Measurements from ENCODE around the gene ZNF317.

ZNF317 gene

GRCh38 chr19:9148697-9149096 lies 8.5 kb downstream of the ZNF317 start:
- H3K4me3 ChIP-seq (ENCODE audit: low read length) = no peak overlapping the region
- no peaks in the 10 kb centered on the region for H3K4me1 ChIP-seq (ENCODE audit: control insufficient read depth, insufficient read depth, low read length)
- H3K27me3 ChIP-seq (ENCODE audit: control insufficient read depth, insufficient read depth, low read length) = no peaks in the 10 kb centered on the region
- H3K36me3 ChIP-seq (ENCODE audit: control insufficient read depth, insufficient read depth, low read length) = peaks cover 3% of the 10 kb centered on the region
- H3K27ac ChIP-seq (ENCODE audit: low read depth, low read length) = no peak overlapping the region
- H3K9ac ChIP-seq (ENCODE audit: low read length) = no peak overlapping the region

GRCh38 chr19:9149997-9150396 lies 9.8 kb downstream of the ZNF317 start:
- H3K27me3 ChIP-seq (ENCODE audit: control insufficient read depth, insufficient read depth, low read length) = no peaks in the 10 kb centered on the region
- H3K36me3 ChIP-seq (ENCODE audit: control insufficient read depth, insufficient read depth, low read length) = peaks cover 3% of the 10 kb centered on the region
- H3K4me1 ChIP-seq (ENCODE audit: control insufficient read depth, insufficient read depth, low read length) = no peaks in the 10 kb centered on the region
- no peak overlapping the region for H3K27ac ChIP-seq (ENCODE audit: low read depth, low read length)
- H3K4me3 ChIP-seq (ENCODE audit: low read length) = no peak overlapping the region
- H3K9ac ChIP-seq (ENCODE audit: low read length) = no peak overlapping the region

GRCh38 chr19:9150650-9151049 lies 10.5 kb downstream of the ZNF317 start:
- Histone ChIP-seq H3K4me1 (ENCODE audit: control insufficient read depth, insufficient read depth, low read length) (no peaks in the 10 kb centered on the region), H3K27ac (ENCODE audit: low read depth, low read length) (no peak overlapping the region), H3K4me3 (ENCODE audit: low read length) (no peak overlapping the region), H3K9ac (ENCODE audit: low read length) (no peak overlapping the region), H3K27me3 (ENCODE audit: control insufficient read depth, insufficient read depth, low read length) (no peaks in the 10 kb centered on the region), H3K36me3 (ENCODE audit: control insufficient read depth, insufficient read depth, low read length) (peaks cover 6% of the 10 kb centered on the region)

- Histone ChIP-seq H3K4me1 (ENCODE audit: control insufficient read depth, insufficient read depth, low read length) (no peaks in the 10 kb centered on the region), H3K36me3 (ENCODE audit: control insufficient read depth, insufficient read depth, low read length) (peaks cover 9% of the 10 kb centered on the region), H3K27me3 (ENCODE audit: control insufficient read depth, insufficient read depth, low read length) (no peaks in the 10 kb centered on the region), H3K4me3 (ENCODE audit: low read length) (no peak overlapping the region), H3K9ac (ENCODE audit: low read length) (no peak overlapping the region), H3K27ac (ENCODE audit: low read depth, low read length) (no peak overlapping the region)
These were observed 11.2 kb downstream of the ZNF317 start for GRCh38 chr19:9151367-9151766.

GRCh38 chr19:9155591-9155990 lies 15.4 kb downstream of the ZNF317 start:
- peaks cover 44% of the 10 kb centered on the region for H3K36me3 ChIP-seq (ENCODE audit: control insufficient read depth, insufficient read depth, low read length)
- no peaks in the 10 kb centered on the region for H3K4me1 ChIP-seq (ENCODE audit: control insufficient read depth, insufficient read depth, low read length)
- no peak overlapping the region for H3K27ac ChIP-seq (ENCODE audit: low read depth, low read length)
- H3K9ac ChIP-seq (ENCODE audit: low read length) = no peak overlapping the region
- H3K27me3 ChIP-seq (ENCODE audit: control insufficient read depth, insufficient read depth, low read length) = no peaks in the 10 kb centered on the region
- no peak overlapping the region for H3K4me3 ChIP-seq (ENCODE audit: low read length)

- H3K27me3 ChIP-seq (ENCODE audit: control insufficient read depth, insufficient read depth, low read length) = no peaks in the 10 kb centered on the region
- H3K27ac ChIP-seq (ENCODE audit: low read depth, low read length) = no peak overlapping the region
- no peaks in the 10 kb centered on the region for H3K4me1 ChIP-seq (ENCODE audit: control insufficient read depth, insufficient read depth, low read length)
- peaks cover 51% of the 10 kb centered on the region for H3K36me3 ChIP-seq (ENCODE audit: control insufficient read depth, insufficient read depth, low read length)
- no peak overlapping the region for H3K9ac ChIP-seq (ENCODE audit: low read length)
- H3K4me3 ChIP-seq (ENCODE audit: low read length) = no peak overlapping the region
These were observed 16.1 kb downstream of the ZNF317 start for GRCh38 chr19:9156304-9156703.

- no peak overlapping the region for H3K4me3 ChIP-seq (ENCODE audit: low read length)
- H3K4me1 ChIP-seq (ENCODE audit: control insufficient read depth, insufficient read depth, low read length) = no peaks in the 10 kb centered on the region
- no peaks in the 10 kb centered on the region for H3K27me3 ChIP-seq (ENCODE audit: control insufficient read depth, insufficient read depth, low read length)
- H3K9ac ChIP-seq (ENCODE audit: low read length) = no peak overlapping the region
- H3K36me3 ChIP-seq (ENCODE audit: control insufficient read depth, insufficient read depth, low read length) = peaks cover 65% of the 10 kb centered on the region
- no peak overlapping the region for H3K27ac ChIP-seq (ENCODE audit: low read depth, low read length)
These were observed 19.7 kb downstream of the ZNF317 start for GRCh38 chr19:9159891-9160290.

- Histone ChIP-seq H3K27me3 (ENCODE audit: control insufficient read depth, insufficient read depth, low read length) (no peaks in the 10 kb centered on the region), H3K4me3 (ENCODE audit: low read length) (no peak overlapping the region), H3K4me1 (ENCODE audit: control insufficient read depth, insufficient read depth, low read length) (no peaks in the 10 kb centered on the region), H3K9ac (ENCODE audit: low read length) (no peak overlapping the region), H3K36me3 (ENCODE audit: control insufficient read depth, insufficient read depth, low read length) (peaks cover 59% of the 10 kb centered on the region), H3K27ac (ENCODE audit: low read depth, low read length) (no peak overlapping the region)
These were observed 21.2 kb downstream of the ZNF317 start for GRCh38 chr19:9161427-9161826.

GRCh38 chr19:9165261-9165660 lies 25.1 kb downstream of the ZNF317 start:
- H3K4me1 ChIP-seq (ENCODE audit: control insufficient read depth, insufficient read depth, low read length) = no peaks in the 10 kb centered on the region
- H3K9ac ChIP-seq (ENCODE audit: low read length) = no peak overlapping the region
- no peak overlapping the region for H3K4me3 ChIP-seq (ENCODE audit: low read length)
- H3K36me3 ChIP-seq (ENCODE audit: control insufficient read depth, insufficient read depth, low read length) = peaks cover 27% of the 10 kb centered on the region
- H3K27ac ChIP-seq (ENCODE audit: low read depth, low read length) = no peak overlapping the region
- no peaks in the 10 kb centered on the region for H3K27me3 ChIP-seq (ENCODE audit: control insufficient read depth, insufficient read depth, low read length)

GRCh38 chr19:9166846-9167245 lies 26.6 kb downstream of the ZNF317 start:
- Histone ChIP-seq H3K36me3 (ENCODE audit: control insufficient read depth, insufficient read depth, low read length) (peaks cover 12% of the 10 kb centered on the region), H3K9ac (ENCODE audit: low read length) (no peak overlapping the region), H3K4me3 (ENCODE audit: low read length) (no peak overlapping the region), H3K27ac (ENCODE audit: low read depth, low read length) (no peak overlapping the region), H3K4me1 (ENCODE audit: control insufficient read depth, insufficient read depth, low read length) (no peaks in the 10 kb centered on the region), H3K27me3 (ENCODE audit: control insufficient read depth, insufficient read depth, low read length) (no peaks in the 10 kb centered on the region)

- Histone ChIP-seq H3K9ac (ENCODE audit: low read length) (no peak overlapping the region), H3K27me3 (ENCODE audit: control insufficient read depth, insufficient read depth, low read length) (no peaks in the 10 kb centered on the region), H3K36me3 (ENCODE audit: control insufficient read depth, insufficient read depth, low read length) (no peaks in the 10 kb centered on the region), H3K27ac (ENCODE audit: low read depth, low read length) (no peak overlapping the region), H3K4me1 (ENCODE audit: control insufficient read depth, insufficient read depth, low read length) (no peaks in the 10 kb centered on the region), H3K4me3 (ENCODE audit: low read length) (no peak overlapping the region)
These were observed 31.3 kb downstream of the ZNF317 start for GRCh38 chr19:9171393-9171991.

- H3K4me3 ChIP-seq (ENCODE audit: low read length) = no peak overlapping the region
- H3K36me3 ChIP-seq (ENCODE audit: control insufficient read depth, insufficient read depth, low read length) = no peaks in the 10 kb centered on the region
These were observed 35.1 kb downstream of the ZNF317 start for GRCh38 chr19:9175326-9175725.

GRCh38 chr19:9178901-9179300 lies 38.7 kb downstream of the ZNF317 start, which contains the start of gene OR7D2:
Gene OR7D2 (plus strand): TSS chr19:9178979. CDS start chr19:9185782, 6,803 bp downstream.
- H3K4me3 ChIP-seq (ENCODE audit: low read length) = no peak within 1 kb of the TSS

More at GRCh38 chr19:9175326-9175725, 35.1 kb downstream of the ZNF317 start:
- Histone ChIP-seq H3K9ac (ENCODE audit: low read length) (no peak overlapping the region), H3K27me3 (ENCODE audit: control insufficient read depth, insufficient read depth, low read length) (no peaks in the 10 kb centered on the region), H3K4me1 (ENCODE audit: control insufficient read depth, insufficient read depth, low read length) (no peaks in the 10 kb centered on the region), H3K27ac (ENCODE audit: low read depth, low read length) (no peak overlapping the region)

More at GRCh38 chr19:9178901-9179300, 38.7 kb downstream of the ZNF317 start, which contains the start of gene OR7D2:
- no peaks in the 10 kb centered on the region for H3K4me1 ChIP-seq (ENCODE audit: control insufficient read depth, insufficient read depth, low read length)
- no peaks in the 10 kb centered on the region for H3K27me3 ChIP-seq (ENCODE audit: control insufficient read depth, insufficient read depth, low read length)
- H3K27ac ChIP-seq (ENCODE audit: low read depth, low read length) = no peak within 1 kb of the TSS
- H3K36me3 ChIP-seq (ENCODE audit: control insufficient read depth, insufficient read depth, low read length) = no peaks in the 10 kb centered on the region
- H3K9ac ChIP-seq (ENCODE audit: low read length) = no peak within 1 kb of the TSS

Measured in rectal smooth muscle tissue (tissue), 1 donor.